Natural killer cell treated with Interleukin-12 subunit alpha and Interleukin-12 subunit beta and Interleukin-15 and Interleukin-18, amount 100 ng/mL, for 72 hours (primary cell): ENCODE measurements around the gene AIMP2. TPM values are rescaled to one million over a fixed set of nuclear protein-coding genes. Genes with fewer than 3 reads are reported as not detected.

Source experiments
- ATAC-seq, 2 donors: fragments of 150-1000 bp; cut with Tn5 transposase in 1 of 2; sonication (Bioruptor Pico), chemical (Tn5 transposase) in 1 of 2; 2 replicates each; pipeline ENCODE4 v1.10.0; 2021
- DNase-seq: peaks from one replicate; pipeline ENCODE4 v3.0.0; 2022; ENCODE audit warnings: low spot score
- H3K27ac Mint-ChIP-seq, 2 donors: 1 replicate in 1 of 2; 2 replicates in 1 of 2; pipeline ENCODE4 v1.8.0; 2022; ENCODE audit warnings: mixed read lengths in 2 of 2, mild to moderate bottlenecking in 1 of 2, moderate library complexity in 1 of 2
- H3K27me3 Mint-ChIP-seq, 2 donors: 1 replicate in 1 of 2; 2 replicates in 1 of 2; pipeline ENCODE4 v1.8.0; 2022; ENCODE audit warnings: mixed read lengths in 2 of 2
- H3K36me3 Mint-ChIP-seq: one replicate; pipeline ENCODE4 v1.8.0; 2022; ENCODE audit warnings: mixed read lengths
- H3K4me1 Mint-ChIP-seq, 2 donors: 1 replicate in 1 of 2; 2 replicates in 1 of 2; pipeline ENCODE4 v1.8.0; 2022; ENCODE audit warnings: low read depth in 2 of 2, mixed read lengths in 2 of 2, mild to moderate bottlenecking in 1 of 2
- H3K4me3 Mint-ChIP-seq: one replicate; pipeline ENCODE4 v1.8.0; 2022; ENCODE audit warnings: mixed read lengths
- H3K9me3 Mint-ChIP-seq: 2 replicates; pipeline ENCODE4 v1.8.0; 2022; ENCODE audit warnings: mixed read lengths
- total RNA-seq, 2 donors: library from RNA; stranded (reverse); gene quantifications; one replicate each; pipeline ENCODE4 v1.2.3, GENCODE V29; 2022

The AIMP2 gene
- total RNA-seq, 2 donors from 2014 or later, result 38.6 to 74.8 TPM

DNA sequence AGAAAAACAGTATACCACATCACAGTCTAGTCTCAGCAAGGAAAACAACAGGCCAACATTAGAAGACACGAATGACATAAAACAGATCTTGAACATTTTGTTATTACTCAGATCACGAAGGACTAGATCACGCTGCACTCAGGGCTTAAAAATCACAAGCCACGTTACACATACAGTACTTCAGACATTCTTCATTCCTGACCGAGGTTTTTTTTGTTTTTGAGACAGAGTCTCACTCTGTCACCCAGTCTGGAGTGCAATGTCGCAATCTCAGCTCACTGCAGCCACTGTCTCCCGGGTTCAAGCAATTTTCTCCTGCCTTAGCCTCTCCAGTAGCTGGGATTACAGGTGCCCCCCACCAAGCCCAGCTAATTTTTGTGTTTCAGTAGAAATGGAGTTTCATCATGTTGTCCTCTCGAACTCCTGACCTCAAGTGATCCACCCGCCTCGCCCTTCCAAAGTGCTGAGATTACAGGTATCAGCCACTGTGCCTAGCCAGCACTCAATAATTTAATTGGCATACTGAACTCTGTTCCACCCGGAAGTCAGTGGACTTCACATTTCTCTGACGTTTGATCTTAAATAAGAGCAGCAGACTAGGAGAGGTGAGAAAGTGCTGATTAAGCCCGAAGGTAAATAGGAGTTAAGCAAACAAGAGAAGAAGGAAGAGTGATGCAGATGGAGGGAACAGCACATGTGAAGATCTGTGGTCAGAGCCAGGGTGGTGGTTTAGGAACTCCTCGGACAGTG, 3.5 kb downstream of the AIMP2 start:
- no peak for ATAC-seq
- no peaks in the 10 kb centered on the region for H3K27me3 Mint-ChIP-seq
- peaks cover 21 to 25% of the 10 kb centered on the region in 2 donors for H3K4me1 Mint-ChIP-seq

DNA sequence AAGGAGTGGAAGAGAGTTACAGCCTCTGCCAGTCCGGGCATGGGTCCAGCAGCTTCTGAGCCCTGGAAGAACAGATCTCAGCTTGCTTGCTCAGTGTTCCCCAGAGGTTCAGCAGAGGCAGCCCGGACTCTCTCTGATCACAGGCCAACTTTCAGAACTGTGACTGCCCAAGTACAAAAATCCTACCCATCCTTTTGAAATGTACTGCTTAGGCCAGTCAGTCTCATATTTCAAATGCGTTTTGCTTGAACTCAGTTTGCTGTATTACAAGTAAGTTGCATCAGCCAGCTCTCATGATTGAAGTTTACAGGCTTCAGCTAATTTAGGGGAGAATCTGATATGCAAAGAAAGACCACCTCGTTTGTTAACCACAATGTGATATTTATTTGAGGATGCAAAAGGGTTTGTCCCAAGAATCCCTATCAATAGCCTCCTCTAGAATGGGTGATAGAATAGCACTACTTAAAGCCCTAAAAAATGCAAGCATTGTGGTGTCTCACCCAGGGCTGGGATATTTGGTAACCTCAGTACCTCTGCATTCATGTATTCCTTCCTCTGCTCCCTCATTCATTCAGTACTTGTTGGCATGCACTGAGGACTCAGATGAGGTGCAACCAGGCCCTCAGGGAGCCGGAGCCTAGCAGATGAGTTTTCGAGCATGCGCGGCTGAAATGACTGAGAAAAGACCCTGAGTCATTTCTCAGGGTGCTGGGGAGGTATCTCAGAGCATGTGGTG, 7.0 kb downstream of the AIMP2 start:
- Mint-ChIP-seq H3K36me3 (peaks cover 18% of the 10 kb centered on the region), H3K9me3 (no peaks in the 10 kb centered on the region), H3K27ac (peak overlapping the region; percentile 39 to 49), H3K4me3 (no peak overlapping the region), H3K4me1 (peaks cover 11 to 12% of the 10 kb centered on the region in 2 donors), H3K27me3 (no peaks in the 10 kb centered on the region)
- ATAC-seq (peak in 1 of 2 donors; percentile 53), DNase-seq (peak; percentile 37)

More for the DNA sequence above, 3.5 kb downstream of the AIMP2 start:
- Mint-ChIP-seq H3K9me3 (no peaks in the 10 kb centered on the region), H3K27ac (peak overlapping the region in 1 of 2 donors; percentile 14), H3K36me3 (peaks cover 5% of the 10 kb centered on the region), H3K4me3 (no peak overlapping the region)
- DNase-seq, result no peak

DNA sequence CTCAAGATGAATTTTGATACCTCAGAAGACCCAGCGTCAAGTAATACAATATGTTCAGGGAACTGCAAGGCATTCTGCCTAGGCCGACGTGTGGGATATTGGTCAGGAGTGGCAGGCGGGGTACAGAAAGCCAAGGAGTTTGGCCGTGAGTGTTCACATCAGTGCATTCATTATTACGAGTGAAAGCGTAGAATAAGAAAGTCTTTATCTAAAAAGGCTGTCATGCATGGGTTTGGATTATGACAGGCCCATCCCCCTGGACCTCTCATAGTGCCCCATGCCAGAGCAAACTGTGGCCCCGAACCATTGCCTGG, 7.5 kb downstream of the AIMP2 start:
- peaks cover 6 to 7% of the 10 kb centered on the region in 2 donors for H3K4me1 Mint-ChIP-seq
- no peaks in the 10 kb centered on the region for H3K27me3 Mint-ChIP-seq
- H3K9me3 Mint-ChIP-seq, result no peaks in the 10 kb centered on the region
- H3K36me3 Mint-ChIP-seq, result peaks cover 23% of the 10 kb centered on the region
- H3K27ac Mint-ChIP-seq, result peak overlapping the region; percentile 39 to 49
- DNase-seq (peak; percentile 0), ATAC-seq (no peak)
- no peak overlapping the region for H3K4me3 Mint-ChIP-seq

DNA sequence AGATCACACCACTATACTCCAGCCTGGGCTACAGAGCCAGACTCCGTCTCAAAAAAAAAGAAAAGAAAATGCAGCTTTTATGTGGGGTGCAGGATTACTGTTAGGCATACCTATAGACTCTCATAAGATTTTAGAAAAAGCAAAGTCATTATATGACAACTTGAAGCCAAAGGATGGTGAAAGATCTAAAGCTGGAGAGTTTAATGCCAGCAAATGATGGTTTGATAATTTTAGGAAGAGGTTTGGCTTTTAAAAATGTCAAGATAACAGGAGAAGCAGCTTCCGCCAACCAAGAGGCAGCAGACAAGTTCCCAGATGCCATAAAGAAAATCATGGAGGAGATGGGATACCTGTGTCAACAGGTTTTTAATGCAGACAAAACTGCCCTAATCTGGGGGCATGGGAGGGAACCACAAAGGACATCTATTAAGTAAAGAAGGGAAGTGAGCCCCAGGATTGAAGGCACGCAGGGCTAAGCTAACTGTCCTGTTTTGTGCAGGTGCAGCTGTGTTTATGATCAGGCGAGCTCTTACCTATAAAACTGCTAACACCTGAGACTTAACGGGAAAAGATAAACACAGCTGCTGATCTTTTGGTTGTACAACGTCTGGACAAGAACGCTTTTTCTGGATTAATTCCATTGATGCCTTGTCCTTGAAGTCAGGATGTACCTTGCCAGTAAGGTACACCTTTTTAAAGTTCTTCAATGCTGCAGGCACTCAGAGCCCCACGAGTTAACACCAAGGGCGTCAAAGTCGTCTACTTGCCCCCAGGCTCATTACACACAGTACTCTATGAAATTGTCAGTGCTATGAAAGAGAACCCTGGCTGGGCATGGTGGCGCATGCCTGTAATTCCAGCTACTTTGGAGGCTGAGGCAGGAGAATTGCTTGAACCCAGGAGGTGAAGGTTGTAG, 11.6 kb downstream of the AIMP2 start:
- H3K4me1 Mint-ChIP-seq, result peaks cover 8 to 10% of the 10 kb centered on the region in 2 donors
- H3K4me3 Mint-ChIP-seq, result no peak overlapping the region
- H3K27me3 Mint-ChIP-seq, result no peaks in the 10 kb centered on the region
- peaks cover 39% of the 10 kb centered on the region for H3K36me3 Mint-ChIP-seq
- H3K9me3 Mint-ChIP-seq, result no peaks in the 10 kb centered on the region
- H3K27ac Mint-ChIP-seq, result peak overlapping the region in 1 of 2 donors; percentile 72
- no peak for ATAC-seq
- DNase-seq, result peak; percentile 38

DNA sequence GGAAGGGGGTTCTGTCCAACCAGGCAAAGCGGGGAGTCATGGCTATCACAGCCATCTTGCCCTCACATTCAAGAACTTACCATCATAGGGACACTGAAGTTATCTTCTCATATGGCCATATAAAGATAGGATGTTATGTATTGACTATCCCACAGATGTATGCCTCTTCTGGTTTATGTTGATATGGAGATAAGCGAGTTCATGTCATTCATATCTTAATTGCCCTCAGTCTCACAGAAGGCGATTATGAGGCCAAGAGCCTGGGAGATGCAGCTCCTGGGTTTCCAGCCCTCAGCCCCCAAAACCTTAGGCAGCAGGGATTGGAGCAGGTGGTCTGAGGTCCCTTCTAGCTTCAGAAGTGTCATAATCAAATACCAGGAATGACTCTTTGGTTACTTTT, 13.6 kb downstream of the AIMP2 start:
- Mint-ChIP-seq H3K27me3 (no peaks in the 10 kb centered on the region), H3K4me3 (no peak overlapping the region), H3K9me3 (no peaks in the 10 kb centered on the region), H3K27ac (no peak overlapping the region), H3K4me1 (peaks cover 26% of the 10 kb centered on the region in 2 donors), H3K36me3 (peaks cover 45% of the 10 kb centered on the region)
- no peak for ATAC-seq
- DNase-seq, result peak; percentile 18

DNA sequence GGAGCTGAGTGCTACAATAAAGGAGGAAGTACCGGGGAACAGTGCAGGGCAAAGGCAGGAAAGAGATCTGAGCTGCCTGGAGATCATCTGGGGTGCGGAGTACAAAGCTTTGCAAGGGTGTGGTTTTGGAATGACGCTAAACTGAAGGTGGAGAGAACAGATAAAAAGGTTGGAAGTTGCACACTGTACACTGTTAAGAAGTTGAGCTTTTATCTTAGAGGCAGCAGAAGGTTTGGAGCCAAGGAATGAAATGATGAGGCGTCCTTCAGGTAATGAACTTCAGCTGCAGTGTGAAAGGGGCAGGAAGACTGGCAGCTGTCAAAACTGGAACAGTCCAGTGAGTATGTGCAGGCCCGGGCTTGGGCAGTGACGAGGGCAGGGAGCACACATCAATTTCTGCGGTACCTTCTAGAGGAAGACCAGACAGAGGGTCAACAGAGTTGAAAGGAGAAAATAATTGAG, 14.9 kb downstream of the AIMP2 start:
- Mint-ChIP-seq H3K4me3 (no peak overlapping the region), H3K36me3 (peaks cover 40% of the 10 kb centered on the region), H3K9me3 (no peaks in the 10 kb centered on the region), H3K4me1 (peaks cover 26% of the 10 kb centered on the region in 2 donors), H3K27me3 (no peaks in the 10 kb centered on the region), H3K27ac (peak overlapping the region; percentile 18 to 42)
- ATAC-seq, result no peak
- peak; percentile 12 for DNase-seq

DNA sequence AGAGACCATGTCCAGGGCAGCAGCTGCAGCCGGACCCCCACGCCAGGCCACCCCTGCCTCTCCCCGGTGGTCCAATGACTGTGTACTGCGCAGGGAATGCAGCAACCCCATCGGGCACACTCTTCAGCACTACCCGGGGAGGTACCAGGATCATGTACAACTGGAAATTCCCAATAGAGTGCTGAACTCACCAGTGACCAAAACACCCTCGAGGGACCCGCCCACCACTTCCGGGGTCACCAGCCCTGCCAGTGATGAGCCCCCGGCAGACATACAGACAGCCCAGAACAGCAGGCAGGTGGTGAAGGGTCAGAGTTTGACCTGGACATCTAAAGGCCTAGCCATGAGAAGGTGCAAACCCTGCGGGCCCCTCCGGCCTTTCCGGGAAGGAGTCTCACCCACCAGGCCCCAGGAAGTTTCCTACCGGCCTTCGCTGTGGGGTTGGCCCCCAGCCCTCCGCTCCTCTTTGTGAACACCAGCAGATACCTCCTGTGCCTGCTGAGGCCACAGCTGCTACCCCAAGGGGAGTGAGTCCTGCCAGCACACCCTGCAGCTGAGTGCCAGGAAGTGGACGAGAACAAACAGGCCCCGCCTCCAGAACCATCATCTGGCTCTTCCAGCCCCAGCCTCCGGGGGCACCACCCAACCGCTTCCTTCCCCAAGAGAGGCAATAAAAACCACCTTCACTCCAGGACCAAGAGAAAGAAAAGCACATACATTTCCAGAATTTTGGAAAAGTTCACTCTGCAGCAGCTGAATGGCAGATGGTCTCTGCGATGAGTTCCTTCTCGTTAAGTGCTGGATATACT, 17.1 kb downstream of the AIMP2 start:
- H3K36me3 Mint-ChIP-seq, result peaks cover 31% of the 10 kb centered on the region
- H3K4me3 Mint-ChIP-seq, result peak overlapping the region; percentile 88

DNA sequence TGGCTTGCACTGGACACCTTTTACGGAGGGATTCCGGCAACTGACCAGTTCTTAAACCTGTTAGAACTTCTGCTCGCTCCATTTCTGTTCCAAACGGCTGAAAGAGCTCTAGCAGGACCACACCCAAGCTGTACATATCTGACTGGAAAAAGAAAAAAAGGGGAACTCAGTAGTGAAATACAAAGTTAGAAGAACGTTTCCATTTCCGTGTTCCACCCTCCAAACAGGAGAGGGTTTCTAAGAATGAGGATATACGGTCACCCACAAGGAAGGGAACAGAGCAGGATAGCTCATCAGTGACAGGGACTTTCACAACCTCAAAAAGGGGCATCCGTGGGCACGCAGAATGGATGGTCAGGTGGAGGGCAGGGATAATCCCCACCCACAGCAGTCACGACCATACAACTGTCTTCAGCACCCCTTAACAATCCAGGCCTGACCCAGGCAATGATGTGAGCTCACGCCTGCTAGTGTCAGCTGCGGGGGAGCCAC, 17.8 kb downstream of the AIMP2 start:
- no peaks in the 10 kb centered on the region for H3K9me3 Mint-ChIP-seq
- ATAC-seq, result peak in 1 of 2 donors; percentile 50
- H3K36me3 Mint-ChIP-seq, result peaks cover 24% of the 10 kb centered on the region

More for the DNA sequence above, 17.1 kb downstream of the AIMP2 start:
- Mint-ChIP-seq H3K27ac (peak overlapping the region; percentile 91 to 92), H3K27me3 (no peaks in the 10 kb centered on the region), H3K4me1 (peaks cover 27 to 29% of the 10 kb centered on the region in 2 donors), H3K9me3 (no peaks in the 10 kb centered on the region)
- DNase-seq, result peak; percentile 81
- ATAC-seq, result peak; percentile 96

DNA sequence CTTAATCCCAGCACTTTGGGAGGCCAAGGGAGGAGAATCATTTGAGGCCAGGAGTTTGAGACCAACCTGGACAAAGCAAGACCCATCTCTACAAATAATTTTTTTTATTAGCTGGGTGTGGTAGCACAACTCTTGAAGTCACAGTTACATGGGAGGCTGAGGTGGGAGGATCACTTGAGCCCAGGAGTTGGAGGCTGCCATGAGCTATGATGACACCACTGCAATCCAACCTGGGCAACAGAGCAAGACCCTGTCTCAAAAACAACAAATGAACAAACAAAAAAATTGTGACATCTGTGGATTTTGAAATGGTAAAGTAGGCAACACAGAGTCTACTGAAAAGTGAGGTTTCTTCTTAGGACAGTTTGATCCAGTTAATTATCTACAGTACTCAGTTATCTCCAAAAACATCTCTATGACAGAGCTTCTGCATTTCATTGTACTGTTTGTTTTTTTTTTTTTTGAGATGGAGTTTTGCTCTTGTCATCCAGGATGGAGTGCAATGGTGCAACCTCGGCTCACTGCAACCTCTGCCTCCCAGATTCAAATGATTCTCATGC, 18.8 kb downstream of the AIMP2 start:
- ATAC-seq (no peak), DNase-seq (no peak)
- H3K9me3 Mint-ChIP-seq, result no peaks in the 10 kb centered on the region
- H3K36me3 Mint-ChIP-seq, result peaks cover 20% of the 10 kb centered on the region
- H3K27me3 Mint-ChIP-seq, result no peaks in the 10 kb centered on the region
- H3K27ac Mint-ChIP-seq, result peak overlapping the region; percentile 91 to 92
- H3K4me1 Mint-ChIP-seq, result peaks cover 40 to 42% of the 10 kb centered on the region in 2 donors
- no peak overlapping the region for H3K4me3 Mint-ChIP-seq

More for the DNA sequence above, 17.8 kb downstream of the AIMP2 start:
- DNase-seq, result no peak
- Mint-ChIP-seq H3K27me3 (no peaks in the 10 kb centered on the region), H3K4me3 (peak overlapping the region; percentile 88), H3K27ac (peak overlapping the region; percentile 91 to 92), H3K4me1 (peaks cover 34 to 36% of the 10 kb centered on the region in 2 donors)

DNA sequence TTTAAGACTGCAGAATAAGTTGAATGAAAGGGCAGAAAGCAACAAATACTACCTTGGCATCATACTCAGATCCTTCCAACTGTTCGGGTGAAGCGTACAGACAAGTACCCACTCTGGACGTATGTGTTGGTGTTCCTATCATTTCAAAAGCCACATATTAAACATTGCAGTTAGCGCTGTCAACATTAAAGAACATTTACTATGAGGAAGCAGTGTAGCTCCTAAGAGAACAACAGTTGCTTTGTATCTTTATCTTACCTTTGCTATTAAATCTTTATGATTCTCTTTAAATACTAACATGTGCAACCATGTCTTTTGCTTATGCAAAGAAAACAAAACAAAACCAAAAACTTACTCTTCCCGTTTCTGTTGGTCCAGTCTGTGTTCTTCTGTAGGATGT, 19.5 kb downstream of the AIMP2 start:
- Mint-ChIP-seq H3K4me3 (no peak overlapping the region), H3K36me3 (peaks cover 13% of the 10 kb centered on the region), H3K9me3 (no peaks in the 10 kb centered on the region), H3K4me1 (peaks cover 44% of the 10 kb centered on the region in 2 donors), H3K27ac (peak overlapping the region in 1 of 2 donors; percentile 23), H3K27me3 (no peaks in the 10 kb centered on the region)
- ATAC-seq (no peak), DNase-seq (no peak)

DNA sequence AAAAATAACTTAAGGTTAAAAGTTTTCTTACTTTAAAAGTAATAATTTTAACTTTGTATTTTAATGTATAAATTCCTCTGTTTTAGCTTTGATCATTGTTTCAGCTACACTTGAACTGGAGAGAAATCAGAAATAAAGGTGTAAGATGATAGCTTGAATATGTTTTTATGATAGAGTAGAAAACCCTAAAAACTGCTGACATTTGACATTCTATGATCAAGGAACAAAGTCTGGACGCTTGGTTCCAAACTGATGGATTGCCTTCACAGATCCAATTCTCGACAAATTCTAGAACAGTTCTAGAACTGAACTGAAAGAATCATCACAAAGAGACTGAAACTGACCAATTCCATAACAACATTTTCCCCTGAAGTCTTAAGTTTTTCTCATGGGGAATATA, 21.9 kb downstream of the AIMP2 start, which contains the start of gene ANKRD61:
ANKRD61 (plus strand) TSS at position 389 of the 400 bp plus-strand sequence; CDS start at position 389, 0 bp downstream.
- Mint-ChIP-seq H3K4me3 (peak within 1 kb of the TSS; percentile 44), H3K36me3 (peaks cover 11% of the 10 kb centered on the region), H3K27me3 (no peaks in the 10 kb centered on the region), H3K9me3 (no peaks in the 10 kb centered on the region), H3K27ac (peak within 1 kb of the TSS; percentile 60 to 69), H3K4me1 (peaks cover 40 to 44% of the 10 kb centered on the region in 2 donors)
- ATAC-seq (no peak), DNase-seq (no peak)

DNA sequence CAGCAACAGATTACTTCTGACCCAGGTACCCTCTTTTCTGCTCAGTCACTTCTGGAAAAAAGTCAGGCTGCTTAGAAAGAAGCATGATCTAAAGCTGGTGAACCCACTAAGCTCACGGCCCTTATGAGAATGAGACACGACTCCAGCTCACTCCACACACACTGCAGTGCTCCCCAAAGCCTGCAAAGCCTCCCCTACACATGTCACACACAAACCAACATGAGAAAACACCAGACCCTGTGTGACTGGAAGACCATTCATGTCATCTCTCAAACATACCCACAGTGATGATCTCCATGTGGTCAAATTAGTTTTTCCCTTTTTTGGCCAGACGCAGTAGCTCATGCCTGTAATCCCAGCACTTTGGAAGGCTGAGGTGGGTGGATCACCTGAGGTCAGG, 22.5 kb downstream of the AIMP2 start:
- Mint-ChIP-seq H3K27me3 (no peaks in the 10 kb centered on the region), H3K4me3 (peak overlapping the region; percentile 38), H3K27ac (peak overlapping the region; percentile 60 to 69), H3K4me1 (peaks cover 35 to 38% of the 10 kb centered on the region in 2 donors), H3K36me3 (peaks cover 8% of the 10 kb centered on the region), H3K9me3 (no peaks in the 10 kb centered on the region)
- DNase-seq (no peak), ATAC-seq (peak; percentile 46 to 56)
